HG03439 (cell line): Measurements from ENCODE around the gene JOSD1.
A peak's percentile ranks its signal among the peaks of the same experiment; 100 is the strongest.

Source experiments
- ATAC-seq: cut with Tn5 transposase; IDR thresholded peaks from one replicate; pipeline ENCODE4 v1.9.1; 2021; ENCODE audit warnings: mild to moderate bottlenecking, moderate library complexity; ENCODE audit not compliant: unreplicated experiment

JOSD1 gene

GRCh38 chr22:38700789-38701628 is at the start of gene JOSD1:
Gene JOSD1 (minus strand): TSS chr22:38700943. CDS start chr22:38699987, 956 bp downstream.
- ATAC-seq: peak; percentile 42

GRCh38 chr22:38750104-38750503 is 49.4 kb upstream of the JOSD1 start:
- no peak for ATAC-seq

GRCh38 chr22:38748487-38749136 is 47.9 kb upstream of the JOSD1 start:
- no peak for ATAC-seq

- ATAC-seq: no peak
These were observed 45.1 kb upstream of the JOSD1 start for GRCh38 chr22:38745676-38746460.

- ATAC-seq: no peak
These were observed 44.2 kb upstream of the JOSD1 start for GRCh38 chr22:38744981-38745380.

GRCh38 chr22:38742176-38742942 is 41.6 kb upstream of the JOSD1 start:
- no peak for ATAC-seq

- no peak for ATAC-seq
These were observed 40.8 kb upstream of the JOSD1 start for GRCh38 chr22:38741576-38741975.

- no peak for ATAC-seq
These were observed 40.4 kb upstream of the JOSD1 start for GRCh38 chr22:38741166-38741565.

GRCh38 chr22:38740754-38741153 is 40.0 kb upstream of the JOSD1 start:
- no peak for ATAC-seq

GRCh38 chr22:38740116-38740723 is 39.5 kb upstream of the JOSD1 start:
- no peak for ATAC-seq

GRCh38 chr22:38739300-38740055 is 38.7 kb upstream of the JOSD1 start:
- no peak for ATAC-seq

- no peak for ATAC-seq
These were observed 37.8 kb upstream of the JOSD1 start for GRCh38 chr22:38738475-38739070.

GRCh38 chr22:38737302-38738060 is 36.7 kb upstream of the JOSD1 start:
- ATAC-seq: no peak

- ATAC-seq: no peak
These were observed 35.5 kb upstream of the JOSD1 start for GRCh38 chr22:38736257-38736570.

- ATAC-seq: no peak
These were observed 34.9 kb upstream of the JOSD1 start for GRCh38 chr22:38735465-38736256.

GRCh38 chr22:38735126-38735464 is 34.4 kb upstream of the JOSD1 start:
- ATAC-seq: no peak

- no peak for ATAC-seq
These were observed 33.8 kb upstream of the JOSD1 start for GRCh38 chr22:38734421-38735100.
